DND-41 (cell line): Measurements from ENCODE around the gene SERBP1.

Source experiments
- CTCF ChIP-seq: IDR thresholded peaks from 2 replicates; pipeline ENCODE4 v1.5.1; 2012; ENCODE audit warnings: borderline replicate concordance, low read length, moderate library complexity, mild to moderate bottlenecking; ENCODE audit not compliant: poor library complexity, severe bottlenecking; ENCODE audit errors: extremely low read depth
- EZH2 ChIP-seq: IDR thresholded peaks from 3 replicates; pipeline ENCODE4 v1.6.1; 2012; ENCODE audit warnings: borderline replicate concordance, low read depth, mild to moderate bottlenecking, moderate library complexity, low read length, inconsistent platforms; ENCODE audit not compliant: severe bottlenecking

GRCh38 chr1:67434491-67434890 lies 4.3 kb upstream of the SERBP1 start:
- no peak for TF ChIP-seq CTCF
- no peak for TF ChIP-seq EZH2
